HFFc6 (cell line): ENCODE results near the gene KHDRBS1. TPM values are rescaled to one million over a fixed set of nuclear protein-coding genes. Genes with fewer than 3 reads are reported as not detected.
"Not testable (repeated sequence)": the region's sequence is repeated elsewhere in the genome, so short reads cannot be mapped to it uniquely, and the experiment has no call there.

Experiments used
- DNase-seq: peaks from one replicate; pipeline ENCODE4 v3.0.0-alpha.2; 2018
- H3K27ac Mint-ChIP-seq: 2 replicates; pipeline ENCODE4 v1.8.0; 2020; ENCODE audit warnings: mild to moderate bottlenecking, mixed read lengths
- H3K27me3 Mint-ChIP-seq: 2 replicates; pipeline ENCODE4 v1.8.0; 2021; ENCODE audit warnings: mild to moderate bottlenecking, moderate library complexity, mixed read lengths; ENCODE audit not compliant: insufficient read depth
- H3K36me3 Mint-ChIP-seq: 2 replicates; pipeline ENCODE4 v1.8.0; 2021; ENCODE audit warnings: low read depth, mixed read lengths
- H3K4me1 Mint-ChIP-seq: 2 replicates; pipeline ENCODE4 v1.8.0; 2020; ENCODE audit warnings: low read depth, mixed read lengths
- H3K4me3 Mint-ChIP-seq: 2 replicates; pipeline ENCODE4 v1.8.0; 2020; ENCODE audit warnings: mild to moderate bottlenecking, moderate library complexity, mixed read lengths
- H3K9me3 Mint-ChIP-seq: 2 replicates; pipeline ENCODE4 v1.8.0; 2020; ENCODE audit warnings: mild to moderate bottlenecking, mixed read lengths
- CTCF ChIP-seq: fragments of 200-600 bp; sonication (generic); IDR thresholded peaks from 2 replicates; pipeline ENCODE4 v1.5.0; 2021; ENCODE audit warnings: antibody characterized with exemption, mild to moderate bottlenecking
- total RNA-seq, 6 experiments: library from RNA; stranded (reverse); fragmentation: NEBNext Ultra II Directional; extraction: Animal tissue kit (Norgen Biotek cat#: 25700); gene quantifications; 2 replicates in 1 of 6; 3 replicates in 5 of 6; pipeline ENCODE4 v1.2.3, GENCODE V29; 2021

KHDRBS1 gene
- total RNA-seq, 6 experiments from 2014 or later: 119 to 160 (median 148) TPM

GRCh38 chr1:32001863-32002262 is 11.8 kb upstream of the KHDRBS1 start:
- Mint-ChIP-seq H3K4me1 (peaks cover 10% of the 10 kb centered on the region), H3K4me3 (no peak overlapping the region)

GRCh38 chr1:32002285-32002684 is 11.4 kb upstream of the KHDRBS1 start:
- not testable (repeated sequence) for H3K9me3 Mint-ChIP-seq, H3K27ac Mint-ChIP-seq, H3K27me3 Mint-ChIP-seq, H3K4me3 Mint-ChIP-seq, DNase-seq, H3K36me3 Mint-ChIP-seq
- H3K4me1 Mint-ChIP-seq: peaks cover 10% of the 10 kb centered on the region

More at GRCh38 chr1:32001863-32002262, 11.8 kb upstream of the KHDRBS1 start:
- no peak for TF ChIP-seq CTCF
- DNase-seq: no peak
- Mint-ChIP-seq H3K36me3 (no peaks in the 10 kb centered on the region), H3K27me3 (peaks cover 1% of the 10 kb centered on the region), H3K27ac (no peak overlapping the region), H3K9me3 (no peaks in the 10 kb centered on the region)

- no peak for TF ChIP-seq CTCF
- Mint-ChIP-seq H3K4me3 (no peak overlapping the region), H3K27ac (no peak overlapping the region), H3K27me3 (peaks cover 1% of the 10 kb centered on the region), H3K4me1 (peaks cover 18% of the 10 kb centered on the region), H3K36me3 (no peaks in the 10 kb centered on the region), H3K9me3 (no peaks in the 10 kb centered on the region)
- DNase-seq: no peak
These were observed 8.1 kb upstream of the KHDRBS1 start for GRCh38 chr1:32005522-32005921.

GRCh38 chr1:32007591-32007940 is 6.1 kb upstream of the KHDRBS1 start:
- no peak for TF ChIP-seq CTCF
- no peaks in the 10 kb centered on the region for H3K36me3 Mint-ChIP-seq

GRCh38 chr1:32010246-32010645 is 3.4 kb upstream of the KHDRBS1 start:
- Mint-ChIP-seq H3K9me3 (no peaks in the 10 kb centered on the region), H3K36me3 (peaks cover 8% of the 10 kb centered on the region), H3K4me1 (peaks cover 19% of the 10 kb centered on the region), H3K27me3 (peaks cover 4% of the 10 kb centered on the region; the same call in 1 of the 2 replicates), H3K27ac (no peak overlapping the region), H3K4me3 (no peak overlapping the region)
- no peak for DNase-seq
- no peak for TF ChIP-seq CTCF

More at GRCh38 chr1:32007591-32007940, 6.1 kb upstream of the KHDRBS1 start:
- Mint-ChIP-seq H3K9me3 (no peaks in the 10 kb centered on the region), H3K27ac (no peak overlapping the region), H3K4me3 (no peak overlapping the region), H3K27me3 (peaks cover 1% of the 10 kb centered on the region), H3K4me1 (peaks cover 15% of the 10 kb centered on the region)
- no peak for DNase-seq

- peaks cover 35% of the 10 kb centered on the region for H3K4me1 Mint-ChIP-seq
- H3K4me3 Mint-ChIP-seq: peak overlapping the region; percentile 92
These were observed 821 bp upstream of the KHDRBS1 start for GRCh38 chr1:32012709-32013385.

More at GRCh38 chr1:32012709-32013385, 821 bp upstream of the KHDRBS1 start:
- H3K27me3 Mint-ChIP-seq: peaks cover 4% of the 10 kb centered on the region; the same call in 1 of the 2 replicates
- H3K27ac Mint-ChIP-seq: peak overlapping the region; percentile 98
- no peak for DNase-seq
- peaks cover 24% of the 10 kb centered on the region for H3K36me3 Mint-ChIP-seq
- no peaks in the 10 kb centered on the region for H3K9me3 Mint-ChIP-seq
- TF ChIP-seq CTCF: no peak
